MG63 (cell line): ENCODE results near the gene TKT. TPM values are rescaled to one million over a fixed set of nuclear protein-coding genes. Genes with fewer than 3 reads are reported as not detected.

ENCODE experiments used
- DNase-seq: peaks from one replicate; pipeline ENCODE4 v3.0.0-alpha.2; 2020
- H3K27me3 ChIP-seq: fragments of 250-450 bp; sonication (Bioruptor Pico); 2 replicates; pipeline ENCODE4 v1.5.1; 2020; ENCODE audit warnings: mild to moderate bottlenecking, moderate library complexity
- H3K36me3 ChIP-seq: fragments of 250-450 bp; sonication (Bioruptor Pico); 2 replicates; pipeline ENCODE4 v1.5.1; 2020; ENCODE audit warnings: mild to moderate bottlenecking, moderate library complexity
- H3K4me3 ChIP-seq: fragments of 250-450 bp; sonication (Bioruptor Pico); 2 replicates; pipeline ENCODE4 v1.5.1; 2020; ENCODE audit warnings: mild to moderate bottlenecking, moderate library complexity
- H3K9me3 ChIP-seq: fragments of 250-450 bp; sonication (Bioruptor Pico); 2 replicates; pipeline ENCODE4 v1.5.1; 2020; ENCODE audit warnings: mild to moderate bottlenecking, moderate library complexity
- total RNA-seq: library from RNA; depleted of rRNA; stranded (reverse); fragments of >200 nt; shearing (Covaris generic); gene quantifications from 2 replicates; pipeline ENCODE4 v1.2.3, GENCODE V29; 2014; ENCODE audit warnings: low replicate concordance

The TKT gene
- total RNA-seq, 1 experiment from 2014 or later, result 707 TPM

DNA sequence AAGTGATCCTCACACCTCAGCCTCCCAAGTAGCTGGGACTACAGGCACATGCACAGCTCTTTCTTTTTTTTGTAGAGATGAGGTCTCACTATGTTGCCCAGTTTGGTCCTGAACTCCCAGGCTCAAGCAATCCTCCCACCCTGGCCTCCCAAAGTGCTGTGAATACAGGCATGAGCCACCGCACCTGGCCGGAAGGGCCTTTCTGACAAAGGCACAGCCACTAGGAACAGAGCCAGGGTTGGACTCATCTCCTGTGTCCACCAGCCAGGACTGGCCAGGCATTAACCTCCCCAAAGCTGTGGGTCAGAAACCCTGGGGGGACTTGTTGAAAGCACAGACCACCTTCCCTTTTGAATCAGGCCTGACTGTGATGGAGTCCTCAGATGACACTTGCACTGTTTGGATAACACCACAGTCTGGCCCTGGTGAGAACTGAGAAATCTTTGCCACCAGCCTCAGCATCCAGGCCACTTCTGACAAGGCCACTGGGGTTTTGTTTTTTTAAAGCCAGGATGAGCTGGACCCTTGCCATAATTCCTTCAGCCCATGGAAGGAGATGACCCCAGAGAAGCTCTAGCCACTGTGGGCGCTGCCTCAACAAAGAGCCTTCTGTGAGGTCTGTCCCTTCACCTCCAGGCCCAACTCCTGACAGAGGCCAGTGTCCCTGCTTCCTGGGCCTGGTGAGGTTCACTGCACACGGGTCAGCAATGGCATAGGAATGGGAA is 4.8 kb downstream of the TKT start:
- H3K4me3 ChIP-seq, result no peak overlapping the region

DNA sequence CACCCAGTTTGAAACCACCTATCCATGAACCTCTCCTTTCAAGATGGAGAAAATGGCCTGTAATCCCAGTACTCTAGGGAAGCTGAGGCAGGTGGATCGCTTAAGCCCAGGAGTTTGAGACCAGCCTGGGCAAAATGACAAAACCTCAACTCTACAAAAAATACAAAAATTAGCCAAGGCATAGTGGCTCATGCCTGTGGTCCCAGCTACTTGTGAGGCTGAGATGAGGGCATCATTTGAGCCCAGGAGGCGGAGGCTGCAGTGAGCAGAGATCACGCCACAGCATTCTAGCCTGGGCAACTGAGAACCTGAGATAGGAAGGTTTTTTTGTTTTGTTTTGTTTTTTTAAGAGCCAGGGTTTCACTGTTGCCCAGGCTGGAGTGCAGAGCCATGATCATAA is 5.4 kb downstream of the TKT start:
- Histone ChIP-seq H3K9me3 (no peaks in the 10 kb centered on the region), H3K4me3 (no peak overlapping the region), H3K36me3 (peaks cover 41% of the 10 kb centered on the region), H3K27me3 (no peaks in the 10 kb centered on the region)
- DNase-seq, result no peak

More for the DNA sequence above, 4.8 kb downstream of the TKT start:
- Histone ChIP-seq H3K9me3 (no peaks in the 10 kb centered on the region), H3K27me3 (no peaks in the 10 kb centered on the region), H3K36me3 (peaks cover 38% of the 10 kb centered on the region)
- DNase-seq, result no peak

DNA sequence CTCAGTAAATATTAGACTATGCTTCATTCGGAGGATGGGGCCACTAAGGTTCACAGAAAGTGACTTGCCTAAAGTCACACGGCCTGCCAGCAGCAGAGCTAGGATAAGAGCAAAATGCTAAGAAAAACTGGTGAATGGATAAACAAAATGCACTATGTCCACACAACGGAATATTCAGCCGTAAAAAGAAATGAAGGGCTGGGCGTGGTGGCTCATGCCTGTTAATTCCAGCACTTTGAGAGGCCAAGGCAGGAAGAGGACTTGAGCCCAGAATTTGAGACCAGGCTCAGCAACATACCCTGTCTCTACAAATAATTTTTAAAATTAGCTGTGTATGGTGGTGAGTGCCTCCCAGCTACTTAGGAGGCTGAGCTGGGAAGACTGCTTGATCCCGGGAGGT is 7.7 kb downstream of the TKT start:
- H3K9me3 ChIP-seq, result no peaks in the 10 kb centered on the region
- no peak overlapping the region for H3K4me3 ChIP-seq
- no peak for DNase-seq
- no peaks in the 10 kb centered on the region for H3K27me3 ChIP-seq
- H3K36me3 ChIP-seq, result peaks cover 24% of the 10 kb centered on the region

DNA sequence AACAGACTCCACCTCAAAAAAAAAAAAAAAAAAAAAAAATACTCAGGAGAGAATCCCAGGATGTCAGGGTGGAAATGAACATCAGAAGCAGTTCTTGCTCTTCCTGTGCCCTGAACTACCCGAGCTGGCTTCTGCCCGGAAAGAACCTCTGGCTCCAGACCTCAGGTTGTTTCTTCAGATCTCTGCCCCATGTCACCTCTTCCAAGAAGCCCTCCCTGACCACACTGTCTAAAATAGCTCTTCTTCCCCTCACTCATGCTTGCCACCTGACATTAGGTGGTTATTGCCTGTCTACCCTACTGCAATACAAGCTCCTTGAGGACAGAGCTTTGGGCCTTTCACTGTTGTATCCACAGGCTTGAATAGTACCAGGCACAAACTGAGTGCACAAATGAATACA is 8.2 kb downstream of the TKT start:
- Histone ChIP-seq H3K4me3 (no peak overlapping the region), H3K36me3 (peaks cover 23% of the 10 kb centered on the region), H3K9me3 (no peaks in the 10 kb centered on the region), H3K27me3 (no peaks in the 10 kb centered on the region)
- DNase-seq, result no peak

DNA sequence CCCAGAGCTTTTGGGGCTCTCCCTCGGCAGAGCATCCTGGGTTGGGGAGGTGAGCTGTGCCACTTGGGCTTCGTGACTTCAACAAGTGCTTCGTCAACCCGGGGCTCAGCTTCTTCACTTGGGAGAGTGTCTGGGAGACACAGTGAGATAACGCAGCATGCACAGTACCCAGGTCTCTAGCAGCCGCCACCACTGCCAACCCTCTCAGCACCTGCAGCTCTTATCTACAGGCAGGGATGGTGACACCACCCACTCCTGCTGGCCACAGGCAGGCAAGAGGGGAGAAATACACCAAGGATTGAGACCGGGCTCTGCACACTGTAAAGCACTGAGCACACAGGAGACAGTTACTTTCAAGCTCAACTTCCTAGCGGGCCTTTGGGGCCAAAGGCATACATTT is 11.6 kb downstream of the TKT start:
- Histone ChIP-seq H3K9me3 (no peaks in the 10 kb centered on the region), H3K4me3 (no peak overlapping the region), H3K27me3 (no peaks in the 10 kb centered on the region), H3K36me3 (peaks cover 38% of the 10 kb centered on the region)
- DNase-seq, result no peak

DNA sequence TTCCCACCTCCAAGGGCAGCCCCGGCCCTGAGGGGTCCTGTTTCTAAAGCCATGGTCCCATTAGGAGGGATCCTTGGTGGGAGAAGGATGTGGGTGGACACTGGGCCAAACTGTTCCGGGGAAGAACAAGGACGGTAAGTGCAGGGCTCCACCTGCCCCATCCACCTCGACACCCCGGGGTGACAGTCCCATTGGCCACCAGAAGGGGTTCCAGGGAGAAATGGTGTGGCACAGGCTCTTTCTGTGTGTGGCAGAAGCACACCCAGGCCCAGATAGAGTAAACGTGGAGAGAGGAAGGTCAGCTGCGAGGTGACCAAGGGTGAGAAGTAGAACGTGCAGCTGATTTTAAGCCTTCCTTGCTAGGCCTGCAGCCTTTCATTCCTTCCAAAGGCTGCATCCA is 12.0 kb downstream of the TKT start:
- no peak for DNase-seq
- H3K27me3 ChIP-seq, result no peaks in the 10 kb centered on the region
- no peak overlapping the region for H3K4me3 ChIP-seq
- H3K36me3 ChIP-seq, result peaks cover 41% of the 10 kb centered on the region
- H3K9me3 ChIP-seq, result no peaks in the 10 kb centered on the region

DNA sequence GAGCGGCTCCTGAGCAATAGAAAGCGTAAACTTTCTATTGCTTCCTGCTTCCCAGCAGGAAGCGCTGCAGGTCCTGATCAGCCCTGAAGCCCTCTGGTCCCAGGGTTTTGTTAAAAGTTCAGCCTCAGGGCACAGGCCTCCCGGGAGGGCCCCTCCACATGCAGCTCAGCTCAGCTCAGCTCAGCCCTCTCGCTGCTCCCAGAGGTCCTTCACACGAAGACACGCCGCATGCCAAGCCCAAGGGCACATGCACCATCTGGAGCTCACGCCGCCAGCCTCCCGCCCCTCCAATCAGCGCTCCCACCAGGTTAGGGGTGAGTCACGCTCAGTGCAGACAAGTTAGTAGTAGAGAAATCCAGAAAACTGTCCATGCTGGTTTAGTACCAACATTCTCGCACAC is 12.7 kb downstream of the TKT start:
- H3K9me3 ChIP-seq, result no peaks in the 10 kb centered on the region
- peaks cover 46% of the 10 kb centered on the region for H3K36me3 ChIP-seq
- H3K4me3 ChIP-seq, result no peak overlapping the region
- no peak for DNase-seq
- no peaks in the 10 kb centered on the region for H3K27me3 ChIP-seq

DNA sequence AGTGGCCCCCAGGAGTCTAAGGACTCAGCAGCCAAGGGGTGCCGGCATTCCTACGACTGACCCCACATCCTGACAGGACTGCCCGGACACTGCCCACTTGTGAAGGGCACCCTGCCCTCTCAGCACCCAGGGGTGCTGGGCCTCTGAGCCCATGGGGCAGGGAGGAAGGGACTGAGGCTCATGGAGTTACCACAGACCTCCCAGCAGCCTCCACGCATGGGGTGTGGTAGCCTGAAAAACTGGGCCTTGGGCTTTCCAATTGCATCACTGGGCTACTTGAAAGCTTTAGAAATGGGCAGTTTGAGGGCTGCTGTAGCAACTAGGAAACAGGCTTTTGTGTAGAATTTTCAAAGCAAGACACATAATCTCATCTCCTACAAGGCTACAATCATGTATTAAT is 13.2 kb downstream of the TKT start:
- no peak overlapping the region for H3K4me3 ChIP-seq
- no peaks in the 10 kb centered on the region for H3K9me3 ChIP-seq
- peaks cover 48% of the 10 kb centered on the region for H3K36me3 ChIP-seq
- DNase-seq, result no peak
- no peaks in the 10 kb centered on the region for H3K27me3 ChIP-seq

DNA sequence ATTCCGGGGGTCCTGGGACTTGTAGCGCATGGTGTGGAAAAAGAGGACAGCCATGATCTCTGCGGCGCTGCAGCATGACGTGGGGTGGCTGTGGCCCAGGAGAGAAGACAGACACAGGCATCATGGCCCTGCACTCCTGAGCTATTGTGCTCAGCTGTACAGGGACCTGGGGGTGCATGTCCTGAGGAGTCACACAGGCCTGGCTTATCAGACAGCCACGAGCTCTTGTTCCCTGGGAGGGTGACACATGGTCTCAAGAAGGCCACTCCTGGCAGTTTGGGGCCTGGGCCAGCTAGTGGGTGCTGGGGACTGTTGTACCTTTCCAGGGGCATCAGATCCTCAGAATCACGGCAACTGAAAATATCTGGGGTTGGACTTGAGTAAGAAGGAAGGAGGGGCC is 13.7 kb downstream of the TKT start:
- Histone ChIP-seq H3K9me3 (no peaks in the 10 kb centered on the region), H3K27me3 (no peaks in the 10 kb centered on the region), H3K4me3 (no peak overlapping the region), H3K36me3 (peaks cover 52% of the 10 kb centered on the region)
- DNase-seq, result no peak

DNA sequence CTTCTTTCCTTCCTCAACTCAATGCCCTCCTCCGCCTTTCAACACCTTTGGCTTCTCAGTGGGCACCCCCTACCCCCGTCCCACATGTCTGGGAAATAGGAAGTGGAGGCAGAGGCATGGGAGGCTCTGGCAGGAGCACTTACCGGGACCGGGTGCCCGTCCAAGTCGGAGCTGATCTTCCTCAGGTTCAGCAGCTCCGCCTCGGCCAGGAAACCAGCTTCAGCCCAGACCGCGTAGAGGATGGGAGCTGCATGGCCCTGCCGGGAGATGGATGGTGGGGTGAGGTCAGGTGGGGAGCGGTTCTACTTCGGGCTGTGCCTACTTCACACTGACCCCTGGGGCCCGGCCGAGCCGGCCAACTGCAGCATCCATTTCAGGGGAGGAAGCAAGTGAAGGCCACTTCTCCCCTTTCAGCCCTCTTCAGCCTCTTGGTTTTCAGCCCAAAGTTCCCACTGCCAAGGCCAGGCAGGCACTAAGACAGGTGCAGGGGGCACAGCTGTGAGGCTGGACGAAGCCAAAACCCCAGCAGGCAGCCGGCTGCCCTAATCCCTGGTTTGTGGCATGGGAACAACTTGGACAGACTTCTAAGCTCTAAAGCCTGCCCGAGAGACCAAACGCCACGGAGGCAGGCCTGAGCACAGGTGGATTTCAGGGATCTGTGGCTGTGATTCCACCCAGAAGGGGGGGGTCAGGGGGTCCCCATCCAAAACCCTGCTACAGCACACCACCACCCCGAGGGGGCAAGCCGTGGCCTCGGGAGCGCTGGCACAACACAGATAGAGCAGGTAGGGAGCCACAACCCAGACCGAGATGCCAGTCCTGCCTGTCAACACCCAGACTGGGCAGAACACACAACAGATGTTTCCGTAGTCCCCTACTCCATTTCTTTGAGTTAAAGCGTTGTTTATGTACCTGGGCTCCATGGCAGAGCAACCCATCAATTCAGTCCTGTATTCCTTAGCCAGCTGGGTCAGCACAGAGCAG is 14.5 kb downstream of the TKT start:
- peaks cover 55% of the 10 kb centered on the region for H3K36me3 ChIP-seq
- DNase-seq, result peak; percentile 31
- H3K27me3 ChIP-seq, result no peaks in the 10 kb centered on the region
- no peaks in the 10 kb centered on the region for H3K9me3 ChIP-seq
- no peak overlapping the region for H3K4me3 ChIP-seq

DNA sequence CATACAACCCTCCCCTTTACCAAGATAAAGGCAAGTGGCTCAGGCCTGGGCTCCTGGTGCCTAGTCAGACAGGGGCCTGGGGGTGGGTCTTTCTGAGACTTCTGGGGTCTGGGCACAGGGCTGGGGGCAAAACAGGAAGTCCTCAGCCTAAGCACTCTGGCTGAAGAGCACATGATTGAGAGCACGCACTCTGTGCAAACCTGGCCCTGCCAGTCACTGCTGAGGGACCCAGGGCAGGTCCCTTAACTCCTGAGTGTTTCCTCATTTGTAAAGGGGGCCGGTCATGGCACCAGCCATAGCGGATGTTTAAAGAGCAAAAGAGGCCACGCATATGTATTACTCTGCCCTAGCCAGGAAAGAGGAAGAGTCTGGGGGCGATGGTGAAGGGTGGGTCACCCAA is 16.0 kb downstream of the TKT start:
- Histone ChIP-seq H3K36me3 (peaks cover 59% of the 10 kb centered on the region), H3K4me3 (no peak overlapping the region)
- DNase-seq, result no peak

DNA sequence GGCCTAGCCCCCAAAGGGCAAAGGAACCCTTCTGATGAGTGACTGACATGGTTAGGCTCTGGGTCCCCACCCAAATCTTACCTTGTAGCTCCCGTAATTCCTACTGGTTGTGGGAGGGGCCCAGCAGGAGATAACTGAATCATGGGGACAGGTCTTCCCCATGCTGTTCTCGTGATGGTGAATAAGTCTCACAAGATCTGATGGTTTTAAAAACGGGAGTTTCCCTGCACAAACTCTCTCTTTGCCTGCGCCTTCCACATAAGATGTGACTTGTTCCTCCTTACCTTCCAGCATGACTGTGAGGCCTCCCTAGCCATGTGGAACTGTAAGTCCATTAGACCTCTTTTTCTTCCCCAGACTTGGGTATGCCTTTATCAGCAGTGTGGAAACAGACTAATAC is 16.9 kb downstream of the TKT start:
- DNase-seq, result no peak
- H3K9me3 ChIP-seq, result no peaks in the 10 kb centered on the region
- H3K36me3 ChIP-seq, result peaks cover 69% of the 10 kb centered on the region
- H3K27me3 ChIP-seq, result no peaks in the 10 kb centered on the region
- no peak overlapping the region for H3K4me3 ChIP-seq

More for the DNA sequence above, 16.0 kb downstream of the TKT start:
- H3K27me3 ChIP-seq, result no peaks in the 10 kb centered on the region
- no peaks in the 10 kb centered on the region for H3K9me3 ChIP-seq

DNA sequence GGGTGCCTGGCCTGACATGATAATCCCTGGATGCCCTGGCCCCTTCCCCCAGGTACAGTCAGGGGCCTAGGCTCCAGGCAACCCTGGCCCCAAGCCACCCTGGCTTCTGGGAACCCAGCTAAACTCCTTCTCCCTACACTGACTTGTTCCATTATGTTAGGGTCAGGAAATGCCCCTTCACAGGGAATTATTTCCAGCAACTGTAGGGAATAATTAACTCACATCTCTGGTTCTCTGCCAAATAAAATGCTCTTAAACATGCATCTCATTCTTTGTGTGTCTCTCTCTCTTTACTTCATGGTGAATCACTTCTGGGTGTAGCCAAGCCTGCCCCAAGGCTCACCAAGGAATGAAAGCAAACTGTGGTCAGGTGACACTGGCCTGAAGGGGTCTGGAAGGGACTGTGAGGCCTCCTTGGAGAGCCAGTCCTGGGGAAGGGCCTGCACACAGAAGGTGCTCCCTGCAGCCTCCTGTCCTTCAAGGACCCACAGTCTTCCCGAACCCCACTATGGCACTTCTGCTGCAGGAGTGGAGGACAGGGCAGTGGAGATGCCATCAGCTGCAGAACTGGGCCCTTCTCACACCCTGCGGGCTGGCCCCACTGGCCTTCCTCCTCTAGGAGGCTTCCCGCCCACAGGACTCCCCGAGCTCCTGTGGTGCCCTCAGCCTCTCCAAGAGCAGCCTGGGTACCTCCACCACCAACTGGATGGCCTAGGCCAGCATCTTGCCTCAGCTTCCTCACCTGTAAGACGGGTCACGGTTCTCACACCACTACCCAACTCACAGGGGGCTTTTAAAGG is 17.6 kb downstream of the TKT start:
- Histone ChIP-seq H3K36me3 (peaks cover 72% of the 10 kb centered on the region), H3K9me3 (no peaks in the 10 kb centered on the region), H3K4me3 (no peak overlapping the region), H3K27me3 (no peaks in the 10 kb centered on the region)
- peak; percentile 82 for DNase-seq

DNA sequence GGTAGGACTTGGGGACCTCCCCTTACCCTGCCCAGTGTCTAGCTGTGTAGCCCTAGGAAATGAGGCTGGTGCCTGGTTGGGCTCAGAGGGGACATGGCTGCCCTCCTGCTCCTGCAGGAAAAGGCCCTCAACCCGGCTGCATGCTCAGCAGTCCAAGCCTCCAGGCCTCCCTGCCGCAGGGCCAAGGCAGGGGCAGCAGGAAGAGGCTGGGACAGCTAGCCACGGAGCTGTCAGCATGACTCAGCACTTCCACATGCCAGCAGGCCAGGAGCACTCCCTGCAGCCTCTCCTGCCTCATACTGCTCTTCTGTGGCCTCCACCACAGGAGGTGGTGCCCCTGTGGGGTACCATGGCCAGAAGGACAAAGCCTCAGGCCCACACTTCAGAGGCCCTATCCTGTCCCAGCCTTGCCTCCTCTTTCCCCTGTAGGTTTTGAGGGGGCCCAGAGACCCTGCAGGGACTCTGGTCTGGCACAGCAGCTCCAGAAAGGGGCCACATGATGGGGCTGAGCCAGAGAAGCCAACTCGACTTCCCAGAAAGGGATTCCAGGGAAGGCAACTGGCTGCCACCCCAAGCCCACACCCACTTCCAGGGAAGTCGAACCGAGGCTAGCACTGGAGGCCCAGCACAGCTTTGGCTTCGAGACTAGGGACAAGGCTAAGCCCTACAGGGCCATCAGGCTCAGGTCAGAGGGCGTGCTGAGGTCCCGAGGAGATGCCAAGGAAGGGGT is 19.5 kb downstream of the TKT start:
- no peaks in the 10 kb centered on the region for H3K27me3 ChIP-seq
- peaks cover 78% of the 10 kb centered on the region for H3K36me3 ChIP-seq
- H3K9me3 ChIP-seq, result no peaks in the 10 kb centered on the region
- no peak overlapping the region for H3K4me3 ChIP-seq
- peak; percentile 90 for DNase-seq

DNA sequence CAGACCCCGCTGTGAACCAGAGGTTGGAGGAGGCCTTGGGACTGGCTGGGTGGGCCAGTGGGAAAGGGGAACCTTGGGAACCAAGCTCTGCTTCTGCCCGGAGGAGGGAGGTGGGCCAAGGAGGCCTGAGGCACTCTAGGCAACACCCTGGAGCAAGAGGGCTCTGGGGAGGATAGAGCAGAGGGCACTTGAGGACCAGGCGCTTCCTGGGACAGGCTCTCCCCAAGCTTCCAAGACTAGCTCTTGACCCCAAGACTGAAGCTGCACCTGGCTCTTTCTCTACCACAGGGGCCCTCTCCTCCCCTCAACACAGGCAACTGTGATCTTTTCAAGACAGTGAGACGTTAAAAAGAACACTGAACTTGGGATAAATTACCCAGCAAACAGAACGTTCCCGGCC is 20.3 kb downstream of the TKT start:
- H3K9me3 ChIP-seq, result no peaks in the 10 kb centered on the region
- H3K27me3 ChIP-seq, result no peaks in the 10 kb centered on the region
- no peak overlapping the region for H3K4me3 ChIP-seq
- no peak for DNase-seq
- H3K36me3 ChIP-seq, result peaks cover 76% of the 10 kb centered on the region

DNA sequence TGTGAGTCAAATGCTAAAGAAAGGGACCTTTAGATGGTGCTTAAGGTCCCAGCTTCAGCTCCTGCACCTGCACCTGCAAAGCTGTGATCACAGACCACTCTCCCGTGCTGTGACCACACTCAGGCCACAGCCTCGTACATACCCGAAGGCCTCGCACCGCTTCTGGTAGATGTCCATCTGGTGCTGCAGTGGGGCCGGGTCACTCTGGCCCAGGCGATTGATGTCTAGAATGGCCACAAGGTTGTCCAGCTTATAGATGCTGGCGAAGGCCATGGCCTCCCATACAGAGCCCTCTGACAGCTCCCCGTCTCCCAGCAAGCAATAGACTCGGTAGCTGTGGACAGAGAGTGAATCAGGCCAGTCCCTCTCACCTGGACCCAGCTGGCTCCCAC is 21.0 kb downstream of the TKT start:
- Histone ChIP-seq H3K36me3 (peaks cover 76% of the 10 kb centered on the region), H3K27me3 (no peaks in the 10 kb centered on the region), H3K9me3 (no peaks in the 10 kb centered on the region), H3K4me3 (no peak overlapping the region)
- no peak for DNase-seq
